DMS79 (cell line): ENCODE results near the gene BLMH.
A peak's percentile ranks its signal among the peaks of the same experiment; 100 is the strongest.
"Not testable (repeated sequence)": the region's sequence is repeated elsewhere in the genome, so short reads cannot be mapped to it uniquely, and the experiment has no call there.

Experiments
- DNase-seq: peaks from one replicate; lab custom pipeline; 2025; lab: John Stamatoyannopoulos, UW

BLMH gene

DNA sequence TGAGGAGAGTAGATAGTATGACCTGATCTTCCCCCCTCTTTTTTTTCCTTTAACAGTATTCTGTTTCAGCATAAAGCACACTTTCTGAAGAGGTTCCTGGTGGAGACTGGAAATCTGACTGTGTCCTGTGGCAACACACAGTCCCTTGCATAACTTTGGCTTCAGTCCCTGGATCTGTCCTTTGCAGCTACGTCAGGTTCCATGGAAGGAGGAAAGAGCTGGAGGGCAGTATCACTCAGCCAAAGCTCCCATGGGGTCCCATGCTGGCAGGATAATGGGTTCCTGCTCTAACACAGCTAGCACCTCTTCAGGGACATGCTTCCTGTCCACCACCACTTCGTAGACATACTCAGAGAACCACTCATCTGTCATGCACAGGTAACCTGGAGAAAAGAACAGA lies 43.0 kb downstream of the BLMH start:
- DNase-seq, result no peak

DNA sequence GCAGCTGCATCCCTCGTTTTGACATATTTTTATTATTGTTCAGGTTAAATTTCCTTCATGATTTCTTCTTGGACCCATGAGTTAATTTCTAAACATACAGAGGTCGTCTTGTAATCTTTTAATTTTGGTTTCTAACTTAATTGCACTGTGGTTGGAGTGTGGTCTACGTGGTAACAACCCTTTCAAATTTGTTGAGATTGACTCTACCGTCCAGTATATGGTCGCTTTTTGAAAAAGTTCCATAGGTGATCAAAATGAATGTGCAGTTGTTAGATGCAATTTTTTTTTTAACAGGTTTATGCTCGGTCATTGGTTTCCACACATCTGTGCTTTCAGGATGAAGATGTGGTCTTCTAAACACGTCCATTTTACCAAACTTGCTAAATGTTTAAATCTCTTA lies 45.3 kb downstream of the BLMH start:
- DNase-seq, result no peak

DNA sequence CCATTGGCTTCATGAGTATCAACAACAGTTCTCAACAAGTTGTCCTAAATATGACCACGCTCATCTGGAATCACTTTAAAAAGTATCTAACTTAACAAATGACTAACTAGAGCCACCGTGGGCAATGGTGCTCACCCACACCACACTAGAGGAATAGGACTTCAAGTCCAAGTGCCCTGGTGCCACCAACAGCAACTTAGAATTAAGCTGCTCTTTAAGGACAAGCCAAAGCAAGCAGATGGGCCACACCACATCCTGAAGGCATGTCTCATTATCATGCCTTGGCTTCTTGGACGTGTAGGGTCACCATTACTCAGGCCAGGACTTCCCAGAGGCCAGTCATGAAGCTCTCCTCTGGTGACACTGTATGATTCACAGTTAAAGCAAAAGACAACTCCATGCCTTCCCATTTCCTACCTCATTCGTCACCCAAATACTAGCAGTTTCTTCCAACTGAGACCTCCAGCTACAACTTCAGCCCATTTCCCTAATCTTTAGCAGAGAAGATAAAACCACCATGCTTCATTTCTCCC lies 46.8 kb downstream of the BLMH start:
- DNase-seq, result no peak

DNA sequence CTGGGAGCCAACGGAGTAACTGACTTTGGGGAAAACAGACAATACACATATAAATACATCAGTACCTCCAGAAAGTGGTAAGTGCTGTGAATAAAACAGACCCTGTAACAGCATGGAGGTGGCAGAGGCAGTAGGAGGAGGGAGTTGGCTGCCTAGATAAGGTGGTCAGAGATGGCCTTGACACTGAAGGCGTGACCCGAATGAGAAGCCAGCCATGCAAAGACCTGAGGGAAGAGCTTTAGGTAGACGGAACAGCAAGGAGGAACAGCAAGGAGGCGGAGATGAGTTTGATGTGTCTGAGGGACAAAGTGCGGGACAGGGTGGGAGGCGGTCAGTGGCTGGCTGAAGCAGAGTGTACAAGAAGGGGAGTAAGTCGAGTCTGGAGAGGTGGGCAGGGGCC lies 48.2 kb downstream of the BLMH start:
- no peak for DNase-seq

DNA sequence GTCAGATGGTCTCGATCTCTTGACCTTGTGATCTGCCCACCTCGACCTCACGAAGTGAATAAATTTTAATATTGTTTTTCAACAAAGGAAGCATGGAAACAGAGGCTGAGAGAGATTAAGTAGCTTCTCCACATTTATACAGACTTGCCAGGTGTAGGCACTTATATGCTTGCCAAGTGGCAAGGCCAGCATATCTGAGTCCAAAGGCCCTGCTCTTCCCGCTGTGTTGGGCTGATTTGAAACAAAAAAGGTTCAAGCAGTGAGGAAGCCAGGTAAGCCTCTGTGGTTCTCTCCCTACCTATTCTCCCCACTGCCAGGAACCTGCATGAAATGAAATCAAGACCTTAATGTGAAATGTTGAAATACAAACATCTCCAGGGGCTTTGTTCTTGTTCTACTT lies 48.7 kb downstream of the BLMH start:
- DNase-seq, result no peak

DNA sequence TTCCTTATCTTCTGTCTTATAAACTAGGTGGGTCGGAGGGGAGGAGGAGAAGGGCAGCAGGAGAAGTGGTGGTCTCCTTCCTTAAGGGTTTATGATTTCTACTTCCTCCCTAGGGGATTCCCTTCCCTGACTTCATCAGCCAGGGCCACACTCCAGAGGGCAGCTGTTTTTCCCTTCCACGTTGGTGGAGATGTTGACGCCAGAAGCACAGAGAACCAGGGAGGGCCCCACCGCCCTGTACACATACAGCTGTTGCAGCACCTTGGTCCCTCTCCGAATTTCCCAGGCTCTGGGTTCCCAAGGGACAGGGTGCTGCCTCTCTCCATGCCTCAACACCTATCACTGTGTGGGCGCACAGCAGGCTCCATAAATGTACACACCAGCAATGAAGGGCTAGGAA lies 50.7 kb downstream of the BLMH start:
- DNase-seq, result no peak

DNA sequence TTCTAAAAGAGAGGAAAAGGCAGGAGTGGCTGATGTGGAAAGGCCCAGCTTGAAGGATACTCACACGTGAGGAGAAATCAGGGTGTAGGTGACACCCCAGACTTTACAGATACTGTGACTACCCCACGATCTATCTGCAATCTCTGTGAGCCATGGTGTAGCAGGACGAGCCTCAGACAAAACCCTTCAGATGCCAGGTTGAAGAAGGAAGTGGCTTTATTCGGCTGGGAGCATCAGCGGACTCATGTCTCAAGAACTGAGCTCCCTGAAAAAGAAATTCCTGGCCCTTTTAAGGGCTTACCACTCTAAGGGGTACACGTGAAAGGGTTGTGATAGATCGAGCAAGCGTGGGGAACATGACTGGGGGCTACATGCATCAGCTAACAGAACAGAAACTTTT lies 51.6 kb downstream of the BLMH start:
- DNase-seq, result no peak

DNA sequence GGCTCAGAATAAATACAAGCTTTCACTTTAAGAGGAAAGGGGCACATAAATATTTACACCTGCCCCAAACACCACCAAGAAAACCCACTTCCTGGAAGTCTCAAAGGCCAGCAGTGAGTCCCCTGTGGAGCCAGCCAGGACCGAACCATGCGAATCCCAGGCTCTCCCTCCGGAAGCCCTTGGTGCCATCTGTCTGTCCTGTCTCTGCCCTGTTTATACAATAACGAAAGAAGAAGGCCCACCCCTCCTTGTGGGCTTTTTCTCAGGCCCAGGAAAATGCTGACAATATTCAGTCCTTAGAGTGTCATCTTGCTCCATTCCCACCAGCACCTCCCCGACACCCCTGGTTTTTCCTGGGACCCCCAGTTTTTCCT lies 52.7 kb downstream of the BLMH start:
- DNase-seq, result no peak

DNA sequence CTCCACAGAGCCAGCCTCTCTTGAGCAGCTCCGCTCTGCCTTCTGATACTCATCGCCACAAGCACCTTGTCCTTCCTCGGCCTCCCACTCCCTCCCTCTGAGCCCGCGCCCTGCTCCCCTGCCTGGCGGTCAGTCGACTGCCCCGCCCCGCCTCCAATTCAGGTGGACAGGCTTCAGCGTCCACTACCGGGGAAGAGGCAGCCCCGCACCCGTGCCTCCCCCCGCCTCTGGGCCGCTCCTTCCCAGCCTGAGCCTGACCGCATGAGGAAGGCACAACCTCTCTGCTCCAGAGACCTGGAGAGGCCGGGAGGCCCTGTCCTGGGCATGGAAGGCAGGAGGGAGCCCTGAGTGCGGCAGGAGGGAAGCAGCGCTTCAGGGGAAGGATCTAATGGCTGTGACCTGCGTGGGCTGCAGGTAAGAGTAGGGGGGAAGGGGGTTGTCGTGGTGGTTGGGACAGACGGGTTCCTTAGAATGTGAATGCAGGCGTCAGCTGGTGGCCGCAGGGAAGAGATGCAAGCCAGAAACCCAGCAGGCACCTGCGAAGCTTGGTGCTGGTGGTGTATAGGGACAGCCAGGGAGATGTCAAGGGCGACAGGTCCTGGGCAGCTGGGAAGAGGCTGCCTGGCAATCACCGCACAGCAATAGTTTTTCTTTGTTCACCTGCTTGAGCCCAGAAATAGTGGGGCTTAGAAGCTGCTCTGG lies 53.2 kb downstream of the BLMH start:
- DNase-seq, result no peak

DNA sequence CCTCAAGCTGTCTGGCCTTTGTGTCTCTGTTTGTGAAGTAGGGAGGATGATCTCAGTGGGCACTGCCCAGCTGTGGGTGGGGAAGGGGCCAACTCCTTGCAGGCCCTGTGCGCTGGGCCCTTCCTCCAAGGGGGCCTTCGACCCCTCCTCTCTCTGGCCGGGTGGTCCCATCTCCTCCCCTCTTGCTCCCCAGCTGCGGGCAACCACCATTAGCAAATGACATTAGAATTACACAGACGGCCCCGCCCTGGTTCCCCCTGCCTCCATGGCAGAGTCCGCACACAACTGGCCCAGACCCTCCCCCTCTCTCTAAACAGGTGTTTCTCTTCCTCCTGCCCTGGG lies 53.8 kb downstream of the BLMH start:
- no peak for DNase-seq

DNA sequence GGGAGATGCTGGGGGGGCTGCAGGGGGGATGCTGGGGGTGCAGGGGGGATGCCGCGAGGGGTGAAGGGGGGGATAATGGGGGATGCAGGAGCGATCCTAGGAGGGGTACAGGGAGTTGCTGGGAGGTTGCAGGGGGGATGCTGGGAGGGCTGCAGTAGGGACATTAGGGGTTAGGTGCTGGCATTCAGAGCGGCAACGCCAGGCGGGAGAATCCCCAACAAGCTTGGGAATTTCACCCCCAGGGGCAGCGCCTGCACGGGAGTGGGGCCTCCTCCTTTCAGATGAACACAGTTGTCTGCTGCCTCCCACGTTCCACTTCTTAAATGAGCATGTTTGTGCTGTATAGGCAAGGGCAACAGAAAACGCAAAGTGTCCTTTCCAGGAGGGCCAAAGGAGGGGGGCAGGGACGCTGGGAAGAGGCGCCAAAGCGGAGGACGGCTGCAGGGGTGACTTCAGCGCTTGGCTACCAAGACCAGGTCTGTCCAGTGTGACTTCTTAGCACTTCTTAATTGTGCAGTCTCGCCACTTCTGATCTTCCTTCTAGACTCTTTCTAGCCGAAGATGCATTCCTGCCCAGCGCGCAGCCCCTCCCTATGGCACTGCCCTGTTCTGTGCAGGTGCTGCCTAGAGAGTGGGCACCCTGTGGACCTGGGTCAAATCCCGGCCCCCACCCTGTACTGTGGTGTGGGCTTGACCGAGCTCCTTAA lies 54.3 kb downstream of the BLMH start:
- DNase-seq, result no peak

DNA sequence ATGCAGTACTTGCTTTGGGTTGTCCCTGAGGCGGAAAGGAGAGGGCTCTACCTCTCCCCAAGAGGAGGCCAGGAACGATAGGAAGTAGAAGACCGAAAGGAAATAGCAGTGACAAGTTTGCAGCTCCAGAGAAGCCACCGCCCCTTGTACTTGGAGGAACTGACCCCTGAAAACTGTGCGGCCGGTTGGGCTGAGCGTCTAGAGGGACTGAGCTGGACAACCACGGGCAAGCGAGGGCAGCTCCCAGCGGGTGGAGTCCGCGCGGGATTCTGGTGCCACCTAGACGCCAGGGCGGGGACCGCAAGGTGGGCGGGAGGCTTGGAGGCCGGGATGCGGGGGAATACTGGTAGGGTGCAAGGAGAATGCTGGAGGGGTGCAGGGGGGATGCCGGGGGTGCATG lies 55.0 kb downstream of the BLMH start:
- DNase-seq, result no peak

DNA sequence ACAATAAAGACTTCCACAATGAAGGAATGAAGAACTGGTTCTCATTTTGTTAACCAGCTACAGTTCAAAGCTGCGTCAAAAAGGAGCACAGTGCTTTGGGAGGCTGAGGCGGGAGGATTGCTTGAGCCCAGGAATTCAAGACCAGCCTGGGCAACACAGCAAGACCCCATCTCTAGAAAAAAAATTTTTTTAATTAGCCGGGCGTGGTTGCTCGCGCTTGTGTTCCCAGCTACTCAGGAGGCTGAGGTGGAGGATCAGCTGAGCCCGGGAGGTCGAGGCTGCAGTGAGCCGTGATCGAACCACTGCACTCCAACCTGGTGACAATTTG lies 55.5 kb downstream of the BLMH start:
- DNase-seq, result no peak

DNA sequence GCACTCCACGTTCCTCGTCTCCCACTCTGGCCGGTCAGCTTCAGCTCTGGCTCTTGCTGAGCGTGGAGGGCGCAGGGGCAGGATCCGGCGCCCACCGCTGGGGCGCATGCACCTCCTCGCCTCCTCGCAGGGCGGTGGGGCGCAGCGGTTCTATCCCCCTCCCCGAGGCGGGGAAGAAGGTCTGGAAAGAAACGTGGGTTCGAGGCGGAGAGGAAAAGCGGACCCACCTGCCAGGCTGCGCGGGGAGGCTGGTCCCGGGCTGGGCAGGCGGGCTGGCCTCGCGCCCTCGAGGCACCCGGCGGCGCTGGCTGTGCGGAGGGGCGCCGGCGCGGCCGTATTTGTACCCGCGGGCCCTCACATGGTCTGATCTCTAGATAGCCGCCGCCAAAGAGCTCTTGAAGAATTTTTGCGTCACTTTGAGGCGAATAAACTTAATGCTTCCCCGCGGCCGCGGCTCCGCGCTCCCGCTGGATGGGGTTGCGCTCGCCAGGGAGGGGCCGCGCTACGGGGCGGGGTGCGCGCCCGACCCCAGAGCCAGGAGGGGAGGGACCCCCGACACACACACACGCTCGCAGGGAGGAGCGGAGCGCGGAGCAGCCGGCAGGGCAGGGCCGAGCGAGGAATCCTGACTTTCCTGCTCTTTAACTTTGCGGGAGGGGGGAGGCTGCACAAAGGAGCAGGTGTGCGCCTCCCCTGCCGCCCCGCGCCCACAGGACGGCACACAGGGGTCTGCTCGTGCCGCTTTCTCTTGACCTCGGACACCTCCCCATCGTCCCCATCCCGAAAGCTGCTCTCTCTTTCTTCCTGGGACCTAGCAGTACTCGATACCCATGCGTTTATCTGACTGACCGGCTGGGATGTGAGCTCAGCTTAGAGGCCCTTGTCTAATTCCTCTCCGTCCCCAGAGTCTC lies 56.1 kb downstream of the BLMH start, which contains the start of gene SLC6A4:
Gene SLC6A4 (minus strand): TSS at position 312 of the 911 bp plus-strand sequence. CDS start 13,739 bp downstream, outside the sequence.
- DNase-seq, result no peak

DNA sequence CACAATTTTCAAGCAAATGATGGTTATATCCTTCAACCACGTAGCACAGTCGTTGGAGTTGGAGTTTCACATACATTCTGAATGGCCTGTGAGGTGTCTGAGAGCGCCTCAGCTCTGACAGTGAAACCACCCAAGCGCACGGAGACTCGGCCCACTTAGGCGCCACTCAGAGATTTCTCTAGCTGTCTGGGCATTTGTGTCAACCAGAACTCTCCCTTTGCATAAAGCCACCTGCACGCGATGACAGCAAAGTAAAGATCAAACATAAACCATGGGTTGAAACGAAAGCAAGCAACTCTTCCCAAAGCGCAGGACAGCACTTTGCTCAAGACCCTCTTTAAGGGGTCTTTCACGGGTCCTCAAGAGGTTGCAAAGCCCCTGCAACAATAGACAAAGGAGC lies 56.8 kb downstream of the BLMH start:
- peak; percentile 61 for DNase-seq

DNA sequence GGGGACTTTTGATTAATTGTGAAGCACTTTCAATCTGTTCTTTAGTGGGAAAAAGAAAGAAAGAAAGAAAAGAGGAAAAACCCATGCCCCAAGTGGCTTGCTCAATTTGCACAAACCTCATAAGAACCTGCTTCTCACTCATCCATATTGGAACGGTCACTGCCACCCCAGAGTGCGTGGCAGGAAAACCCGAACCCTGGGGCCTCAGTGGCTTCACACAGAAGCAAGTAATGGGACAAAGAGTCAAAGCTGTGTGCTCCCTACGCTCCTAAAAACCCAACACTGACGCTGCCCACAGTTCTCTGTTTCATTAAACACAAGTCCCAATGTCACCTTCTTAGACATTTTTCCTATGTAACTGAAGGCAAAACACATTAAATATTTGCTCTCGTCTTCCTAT lies 57.4 kb downstream of the BLMH start:
- DNase-seq, result no peak

DNA sequence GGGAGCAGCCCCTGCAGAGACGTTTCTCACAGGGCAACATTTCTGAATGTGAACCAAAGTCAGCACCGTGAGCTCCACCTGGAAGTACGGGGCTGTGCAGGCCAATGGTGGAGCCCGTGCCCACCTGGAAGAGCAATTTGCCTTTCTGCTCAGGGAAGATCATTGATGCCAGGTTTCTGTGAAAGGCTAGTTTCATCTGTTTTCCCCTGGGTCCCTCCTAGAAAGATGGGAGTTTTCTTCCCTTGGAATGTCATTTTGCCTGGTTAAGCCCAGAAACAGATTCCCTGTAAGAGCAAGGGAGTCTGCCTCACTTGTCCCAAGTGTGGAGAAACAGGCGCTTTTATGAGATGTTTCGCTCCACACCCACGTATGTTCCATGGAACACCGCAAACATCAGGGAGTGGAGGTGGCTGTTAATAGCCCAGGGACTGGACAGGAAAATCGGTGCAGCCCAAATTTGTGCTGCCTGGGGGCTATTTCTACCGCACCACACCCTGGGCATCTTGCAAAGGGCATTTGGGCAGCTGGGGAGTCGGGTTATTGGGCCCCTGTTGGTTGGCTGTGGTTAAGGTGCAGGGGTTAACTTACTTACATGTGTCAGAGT lies 58.8 kb downstream of the BLMH start:
- DNase-seq, result no peak

DNA sequence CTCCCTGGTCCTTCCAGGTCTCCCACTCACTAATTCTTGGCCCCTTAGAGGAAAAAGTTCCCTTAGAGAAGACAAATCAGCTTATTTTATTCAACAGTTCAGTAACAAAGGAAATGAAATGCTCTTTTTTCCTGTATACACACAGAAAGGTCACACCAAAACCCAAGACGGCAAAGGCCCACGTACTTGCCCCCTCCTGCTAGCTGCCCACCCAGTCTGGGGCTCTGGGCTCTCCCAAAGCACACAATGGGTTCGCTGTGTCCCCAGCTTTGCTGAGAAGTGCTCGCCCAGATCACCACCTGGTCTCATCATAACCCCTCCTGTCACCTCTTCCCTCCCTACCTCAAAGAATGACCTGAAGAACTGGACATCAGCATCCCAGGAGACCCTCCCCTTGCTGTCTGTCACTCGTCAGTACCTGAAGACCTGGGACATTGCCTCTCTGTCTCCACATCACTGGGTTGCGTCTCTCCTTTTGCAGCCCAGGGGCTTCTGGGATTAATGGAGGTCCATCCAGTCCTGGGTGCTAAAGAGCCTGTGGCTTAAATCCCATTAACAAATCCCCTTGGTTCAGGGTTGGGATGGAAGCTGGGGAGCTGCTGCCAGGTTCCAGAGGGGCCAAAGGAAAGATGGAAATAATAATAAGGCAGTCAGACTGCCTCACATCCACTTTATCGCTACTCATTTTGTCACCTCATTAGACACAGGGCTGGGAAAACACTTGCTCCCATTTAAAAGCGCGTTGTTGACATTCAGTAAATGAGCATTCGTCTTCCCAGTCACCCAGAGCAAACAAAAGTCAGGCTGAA lies 59.5 kb downstream of the BLMH start:
- no peak for DNase-seq

DNA sequence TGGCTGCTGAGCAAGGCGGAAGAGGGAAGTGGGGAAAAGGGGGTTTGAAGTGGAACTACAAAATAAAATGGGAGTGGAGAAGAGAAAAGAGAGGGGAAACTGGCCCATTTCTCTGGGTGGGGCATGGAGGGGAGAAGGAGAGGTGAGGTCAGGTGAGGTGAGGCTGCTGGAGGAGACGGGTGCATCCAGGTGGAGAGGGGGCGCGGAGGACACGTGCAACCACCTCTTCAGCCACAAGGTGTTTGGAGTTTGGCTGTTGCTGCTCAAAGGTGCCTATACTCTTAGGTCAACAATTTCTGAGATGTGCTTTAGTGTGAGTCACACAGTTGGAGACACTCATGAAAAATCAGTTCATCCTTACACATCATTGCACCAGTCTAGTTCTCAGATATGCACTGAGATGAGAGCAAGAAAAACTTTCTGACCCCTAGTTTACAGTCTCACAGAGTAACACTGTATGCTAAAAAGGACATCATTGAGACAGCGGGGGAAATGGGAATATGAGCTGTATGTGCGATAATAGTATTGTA lies 61.1 kb downstream of the BLMH start:
- DNase-seq, result no peak

DNA sequence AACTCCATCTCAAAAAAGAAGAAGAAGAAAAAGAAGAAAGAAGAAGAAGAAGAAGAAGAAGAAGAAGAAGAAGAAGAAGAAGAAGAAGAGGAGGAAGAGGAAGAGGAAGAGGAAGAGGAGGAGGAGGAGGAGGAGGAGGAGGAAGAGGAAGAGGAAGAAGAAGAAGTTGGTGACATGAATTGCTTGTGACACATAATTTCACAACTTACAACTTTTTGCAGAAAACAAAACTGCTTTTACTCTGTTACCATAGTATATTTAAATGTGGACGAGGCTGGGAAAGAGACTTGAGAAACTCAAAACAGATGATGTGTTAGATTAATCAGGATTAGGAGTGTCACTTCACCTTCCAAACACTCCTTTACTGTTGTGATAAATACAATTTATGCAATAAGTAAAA lies 61.7 kb downstream of the BLMH start:
- DNase-seq, result not testable (repeated sequence)

DNA sequence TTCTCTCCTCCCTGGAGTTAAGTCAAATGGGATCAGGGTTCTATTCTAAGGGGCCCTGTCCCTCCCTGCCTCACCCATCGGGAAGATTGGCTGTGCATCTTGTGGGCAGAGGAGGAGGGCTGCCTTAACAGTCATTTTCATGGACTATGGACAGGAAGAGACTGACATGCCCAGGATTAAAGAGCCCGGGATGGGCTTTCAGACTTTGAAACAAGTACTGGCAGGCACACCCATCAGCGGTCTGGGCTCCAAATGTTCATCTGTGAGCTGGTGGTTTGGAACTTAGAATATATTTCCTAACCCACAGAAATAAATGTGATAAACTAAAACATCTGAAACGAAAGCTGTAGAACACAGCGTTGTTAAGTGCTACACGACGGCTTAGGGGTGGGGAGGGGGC lies 62.7 kb downstream of the BLMH start:
- no peak for DNase-seq
